Measurements from ENCODE around the gene ATP8A2. TPM values are rescaled to one million over a fixed set of nuclear protein-coding genes. Genes with fewer than 3 reads are reported as not detected.

Gene ATP8A2
- total RNA-seq, 2 experiments from 2014 or later = not detected

DNA sequence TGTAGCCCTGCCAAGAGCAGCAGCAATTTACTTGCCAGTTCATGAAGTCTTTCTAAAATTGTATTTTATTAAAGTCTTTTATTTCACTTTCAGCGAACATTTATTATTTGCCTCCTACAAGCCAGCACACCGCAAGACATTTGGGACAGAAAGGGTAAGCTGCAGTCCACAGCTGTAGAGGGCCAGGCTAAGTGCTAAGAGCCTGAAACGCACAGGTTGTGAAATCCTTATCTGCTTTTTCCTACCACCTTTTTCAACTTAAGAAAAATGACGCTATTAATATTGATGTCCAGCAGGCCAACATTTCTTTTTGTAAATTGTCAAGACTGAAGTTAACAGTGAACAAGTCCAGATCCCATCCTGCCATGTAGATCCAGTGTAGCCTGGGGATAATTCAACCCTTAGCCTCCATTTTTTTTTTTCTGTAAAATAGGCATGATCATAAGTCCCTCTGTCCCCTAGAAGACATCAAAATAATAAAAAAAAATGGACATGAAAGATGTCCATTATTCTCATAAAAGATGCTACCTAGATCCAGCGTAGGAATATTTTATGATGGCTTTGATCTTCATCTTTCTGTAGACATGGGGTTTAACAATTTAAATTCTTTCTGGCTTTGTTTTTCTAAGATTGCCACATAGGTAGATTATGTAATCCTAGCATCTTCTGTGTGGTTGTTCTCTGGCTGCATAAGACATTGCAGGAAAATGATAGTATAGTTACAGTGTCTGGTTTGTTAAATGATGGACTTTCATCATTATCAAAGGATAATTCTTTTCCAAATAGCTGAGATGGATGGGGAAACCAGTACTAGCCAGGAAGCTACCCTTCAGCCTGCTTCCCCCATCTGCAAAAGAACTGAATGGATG is 551.7 kb downstream of the ATP8A2 start:
- Histone ChIP-seq H3K9me2 (ENCODE audit: insufficient read depth, low read length) (no peaks in the 10 kb centered on the region), H3K79me2 (ENCODE audit: insufficient read depth, low read depth, low read length) (no peaks in the 10 kb centered on the region), H3K27ac (ENCODE audit: low read depth, low read length, poor library complexity, severe bottlenecking) (no peak overlapping the region), H3K36me3 (ENCODE audit: insufficient read depth, low read length) (no peaks in the 10 kb centered on the region), H2AFZ (ENCODE audit: low read length) (no peak overlapping the region), H3K9me3 (ENCODE audit: low read length) (no peaks in the 10 kb centered on the region), H3K4me2 (ENCODE audit: low read length) (no peak overlapping the region), H4K20me1 (ENCODE audit: insufficient read depth, low read length) (no peaks in the 10 kb centered on the region), H3K4me1 (ENCODE audit: insufficient read depth, low read length, poor library complexity, severe bottlenecking) (no peaks in the 10 kb centered on the region), H3K4me3 (ENCODE audit: low read depth, low read length, poor library complexity, severe bottlenecking) (no peak overlapping the region)
- no peak for TF ChIP-seq EZH2phosphoT487 (IDR thresholded peaks at IDR 0.05; ENCODE audit: borderline replicate concordance, low read depth, low read length)
- TF ChIP-seq, protein P1, sequence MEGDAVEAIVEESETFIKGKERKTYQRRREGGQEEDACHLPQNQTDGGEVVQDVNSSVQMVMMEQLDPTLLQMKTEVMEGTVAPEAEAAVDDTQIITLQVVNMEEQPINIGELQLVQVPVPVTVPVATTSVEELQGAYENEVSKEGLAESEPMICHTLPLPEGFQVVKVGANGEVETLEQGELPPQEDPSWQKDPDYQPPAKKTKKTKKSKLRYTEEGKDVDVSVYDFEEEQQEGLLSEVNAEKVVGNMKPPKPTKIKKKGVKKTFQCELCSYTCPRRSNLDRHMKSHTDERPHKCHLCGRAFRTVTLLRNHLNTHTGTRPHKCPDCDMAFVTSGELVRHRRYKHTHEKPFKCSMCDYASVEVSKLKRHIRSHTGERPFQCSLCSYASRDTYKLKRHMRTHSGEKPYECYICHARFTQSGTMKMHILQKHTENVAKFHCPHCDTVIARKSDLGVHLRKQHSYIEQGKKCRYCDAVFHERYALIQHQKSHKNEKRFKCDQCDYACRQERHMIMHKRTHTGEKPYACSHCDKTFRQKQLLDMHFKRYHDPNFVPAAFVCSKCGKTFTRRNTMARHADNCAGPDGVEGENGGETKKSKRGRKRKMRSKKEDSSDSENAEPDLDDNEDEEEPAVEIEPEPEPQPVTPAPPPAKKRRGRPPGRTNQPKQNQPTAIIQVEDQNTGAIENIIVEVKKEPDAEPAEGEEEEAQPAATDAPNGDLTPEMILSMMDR (conservative IDR thresholded peaks at IDR 0.05; ENCODE audit: low read length) = no peak
- intact Hi-C loops (cut with micrococcal nuclease; ENCODE audit: unreplicated experiment) = no loop called here
- CTCF ChIA-PET (ENCODE audit: unreplicated experiment) = no interaction called here
- DNase-seq (ENCODE audit: low spot score) = no peak
- no TSS peak for BruUV-seq (replicated peaks)
- POLR2A ChIA-PET = no interaction called here

DNA sequence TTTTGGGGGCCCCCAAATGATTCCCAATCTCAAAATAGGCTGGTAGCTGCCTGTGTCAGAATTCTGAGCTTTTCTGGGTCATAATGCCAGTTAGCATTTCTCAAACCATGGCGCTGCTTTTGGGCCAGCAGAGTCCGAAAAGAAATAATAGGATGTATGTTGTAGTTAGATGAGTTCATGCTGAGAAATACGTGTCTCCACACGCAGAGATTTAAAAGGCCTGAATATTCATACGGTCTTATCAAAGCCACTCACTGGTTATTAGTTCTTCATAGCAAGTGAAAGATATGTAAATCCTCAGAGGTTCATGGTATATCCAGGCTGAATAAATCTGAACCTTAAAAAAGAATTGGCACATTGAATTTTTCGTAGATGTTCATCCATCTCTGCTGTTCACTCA is 555.6 kb downstream of the ATP8A2 start:
- POLR2A ChIA-PET = no interaction called here
- TF ChIP-seq EZH2phosphoT487 (IDR thresholded peaks at IDR 0.05; ENCODE audit: borderline replicate concordance, low read depth, low read length) = no peak
- TF ChIP-seq, protein P1 (conservative IDR thresholded peaks at IDR 0.05; ENCODE audit: low read length) = no peak
- Histone ChIP-seq H3K79me2 (ENCODE audit: insufficient read depth, low read depth, low read length) (no peaks in the 10 kb centered on the region), H4K20me1 (ENCODE audit: insufficient read depth, low read length) (no peaks in the 10 kb centered on the region), H3K4me2 (ENCODE audit: low read length) (no peak overlapping the region), H3K36me3 (ENCODE audit: insufficient read depth, low read length) (no peaks in the 10 kb centered on the region), H2AFZ (ENCODE audit: low read length) (no peak overlapping the region), H3K9me3 (ENCODE audit: low read length) (no peaks in the 10 kb centered on the region), H3K4me1 (ENCODE audit: insufficient read depth, low read length, poor library complexity, severe bottlenecking) (no peaks in the 10 kb centered on the region), H3K4me3 (ENCODE audit: low read depth, low read length, poor library complexity, severe bottlenecking) (no peak overlapping the region), H3K9me2 (ENCODE audit: insufficient read depth, low read length) (no peaks in the 10 kb centered on the region), H3K27ac (ENCODE audit: low read depth, low read length, poor library complexity, severe bottlenecking) (no peak overlapping the region)
- BruUV-seq (replicated peaks) = no TSS peak
- intact Hi-C loops (cut with micrococcal nuclease; ENCODE audit: unreplicated experiment) = no loop called here
- no peak for DNase-seq (ENCODE audit: low spot score)
- CTCF ChIA-PET (ENCODE audit: unreplicated experiment) = no interaction called here

DNA sequence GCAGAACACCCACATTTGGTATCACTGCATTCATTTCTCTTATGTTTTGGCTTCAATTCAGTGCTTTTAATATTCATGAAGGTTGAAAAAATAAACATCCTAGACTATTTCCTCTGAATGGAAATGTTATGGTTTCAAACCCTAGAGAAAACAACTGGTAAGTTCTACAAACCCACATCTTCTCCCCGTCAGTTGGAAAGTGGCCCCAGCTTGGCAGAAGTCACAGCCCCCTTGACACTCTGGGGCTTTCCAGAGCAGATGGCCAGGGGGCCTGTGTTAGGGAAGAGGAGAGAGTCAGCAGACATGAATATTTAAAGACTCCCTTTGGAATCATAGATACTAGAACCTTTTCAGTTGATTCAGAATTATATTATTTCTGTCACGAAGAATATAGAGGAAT is 556.2 kb downstream of the ATP8A2 start:
- no peaks in the 10 kb centered on the region for H3K9me2 ChIP-seq (ENCODE audit: insufficient read depth, low read length)
- BruUV-seq (replicated peaks) = no TSS peak
- no peak overlapping the region for H3K4me3 ChIP-seq (ENCODE audit: low read depth, low read length, poor library complexity, severe bottlenecking)
- no peaks in the 10 kb centered on the region for H3K9me3 ChIP-seq (ENCODE audit: low read length)
- DNase-seq (ENCODE audit: low spot score) = no peak
- ChIA-PET POLR2A (interaction anchor here (0.7 to 1.2 kb wide), 2 partner anchors 9 to 71 kb away, joined by 3 read pairs; no protein-coding TSS in a partner anchor), CTCF (ENCODE audit: unreplicated experiment) (no interaction called here)
- TF ChIP-seq, protein P1 (conservative IDR thresholded peaks at IDR 0.05; ENCODE audit: low read length) = no peak
- TF ChIP-seq EZH2phosphoT487 (IDR thresholded peaks at IDR 0.05; ENCODE audit: borderline replicate concordance, low read depth, low read length) = no peak
- no peak overlapping the region for H2AFZ ChIP-seq (ENCODE audit: low read length)
- intact Hi-C loops (cut with micrococcal nuclease; ENCODE audit: unreplicated experiment) = no loop called here
- H3K4me1 ChIP-seq (ENCODE audit: insufficient read depth, low read length, poor library complexity, severe bottlenecking) = no peaks in the 10 kb centered on the region
- H4K20me1 ChIP-seq (ENCODE audit: insufficient read depth, low read length) = no peaks in the 10 kb centered on the region
- H3K4me2 ChIP-seq (ENCODE audit: low read length) = no peak overlapping the region
- H3K27ac ChIP-seq (ENCODE audit: low read depth, low read length, poor library complexity, severe bottlenecking) = no peak overlapping the region
- no peaks in the 10 kb centered on the region for H3K36me3 ChIP-seq (ENCODE audit: insufficient read depth, low read length)
- H3K79me2 ChIP-seq (ENCODE audit: insufficient read depth, low read depth, low read length) = no peaks in the 10 kb centered on the region

Data from OCI-LY7 (cell line).